IPS DF 4.7 (cell line): Measurements from ENCODE around the gene CATSPERZ.

ENCODE experiments used
- DNase-seq: peaks from one replicate; pipeline ENCODE4 v3.0.0-alpha.2; 2013; ENCODE audit warnings: low spot score; ENCODE audit errors: extremely low read depth

Gene CATSPERZ, protein sequence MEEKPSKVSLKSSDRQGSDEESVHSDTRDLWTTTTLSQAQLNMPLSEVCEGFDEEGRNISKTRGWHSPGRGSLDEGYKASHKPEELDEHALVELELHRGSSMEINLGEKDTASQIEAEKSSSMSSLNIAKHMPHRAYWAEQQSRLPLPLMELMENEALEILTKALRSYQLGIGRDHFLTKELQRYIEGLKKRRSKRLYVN

DNA sequence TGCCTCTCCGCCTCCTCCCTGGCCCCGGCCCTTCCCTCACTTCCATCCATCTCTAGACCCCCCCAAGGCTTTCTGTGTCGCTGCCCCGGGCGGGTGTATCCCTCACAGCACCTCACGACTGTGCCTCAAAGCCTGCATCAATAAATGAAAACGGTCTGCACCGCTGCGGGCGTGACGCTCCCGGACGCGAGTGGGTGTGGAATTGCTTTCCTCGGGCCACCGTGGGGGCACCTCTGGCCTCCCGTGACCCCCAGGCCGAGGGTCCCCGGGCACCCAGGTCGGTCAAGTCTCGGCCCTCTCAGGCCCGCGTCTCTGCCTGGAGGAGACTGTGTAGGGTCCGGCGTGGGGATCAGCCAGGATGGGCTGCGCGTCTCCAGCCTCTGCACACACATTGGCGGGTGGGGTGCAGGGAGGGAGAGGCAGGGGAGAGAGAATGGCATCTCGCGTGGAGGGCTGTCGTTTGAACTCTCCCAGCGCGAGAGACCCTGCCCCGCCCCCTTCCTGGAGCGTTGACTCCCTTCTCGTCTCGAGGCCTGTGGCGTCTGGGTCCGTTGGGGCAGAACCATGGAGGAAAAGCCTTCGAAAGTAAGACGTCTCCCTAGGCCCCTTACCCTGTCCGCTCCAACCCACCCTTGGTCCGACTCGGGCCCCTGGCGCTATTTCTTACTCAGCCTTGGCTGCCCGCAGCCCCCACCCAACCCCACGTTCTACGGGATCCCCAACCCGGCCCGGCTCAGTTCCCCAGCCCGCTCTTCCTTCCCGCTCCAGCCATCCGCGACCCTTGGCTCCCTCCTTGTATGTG lies at the start of gene CATSPERZ:
Gene CATSPERZ, plus strand, starts transcription at position 512 of the 802 bp plus-strand sequence. Its CDS starts 53 bp downstream, at position 565.
- DNase-seq = no peak

- no peak for DNase-seq
These were observed 49.6 kb upstream of the CATSPERZ start for GRCh38 chr11:64250415-64251015.

DNA sequence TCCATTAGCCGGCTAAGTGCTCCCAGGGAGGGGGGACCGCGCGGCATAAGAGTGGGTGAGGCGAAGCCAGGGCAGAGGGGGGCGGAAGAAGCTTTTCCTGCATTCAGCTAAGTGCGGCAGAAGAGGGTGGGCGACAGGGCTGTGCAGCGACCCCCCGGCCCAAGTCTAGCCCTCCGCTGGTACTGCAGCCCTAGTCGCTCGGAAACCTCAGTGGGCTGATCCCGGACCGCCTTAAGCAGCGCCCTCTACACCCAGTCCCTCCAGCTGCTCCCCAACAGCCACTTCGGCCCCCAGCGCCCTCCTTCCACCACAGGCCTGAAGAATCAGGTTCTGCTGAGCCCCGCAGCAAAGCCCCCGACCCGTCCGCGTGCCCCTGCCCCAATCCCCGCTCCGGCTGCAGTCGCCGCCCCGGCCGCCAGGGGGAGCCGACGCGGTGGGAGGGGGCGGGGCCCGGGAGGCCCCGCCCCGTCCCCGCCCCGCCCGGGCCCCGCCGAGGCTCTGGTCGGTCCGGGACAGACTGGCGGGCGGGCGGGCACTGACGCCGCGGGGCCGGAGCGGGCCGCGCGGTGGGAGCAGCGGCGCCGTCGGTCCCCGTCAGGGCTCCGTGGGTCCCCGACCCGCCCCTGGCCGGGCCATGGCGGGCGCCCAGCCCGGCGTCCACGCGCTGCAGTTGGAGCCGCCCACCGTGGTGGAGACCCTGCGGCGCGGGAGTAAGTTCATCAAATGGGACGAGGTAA lies 49.0 kb upstream of the CATSPERZ start, which contains the start of gene PLCB3:
Gene PLCB3, plus strand, starts transcription at position 515 of the 737 bp plus-strand sequence. Its CDS starts 120 bp downstream, at position 635.
- DNase-seq = no peak

DNA sequence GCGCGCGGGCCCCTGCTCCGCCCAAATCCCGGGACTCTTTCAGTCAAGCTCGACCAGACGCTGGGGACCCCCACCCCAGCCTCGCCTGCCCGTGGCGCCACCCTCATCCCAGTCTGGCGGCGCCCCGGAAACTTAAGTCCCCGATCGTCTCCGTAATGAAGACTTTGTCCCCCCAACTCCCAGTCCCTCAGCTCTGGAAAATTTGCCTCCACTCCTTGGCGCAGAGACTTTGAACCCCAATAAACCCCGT lies 48.5 kb upstream of the CATSPERZ start:
- DNase-seq = no peak

- no peak for DNase-seq
These were observed 47.9 kb upstream of the CATSPERZ start for GRCh38 chr11:64252003-64252872.

- DNase-seq = no peak
These were observed 47.1 kb upstream of the CATSPERZ start for GRCh38 chr11:64253043-64253442.

DNA sequence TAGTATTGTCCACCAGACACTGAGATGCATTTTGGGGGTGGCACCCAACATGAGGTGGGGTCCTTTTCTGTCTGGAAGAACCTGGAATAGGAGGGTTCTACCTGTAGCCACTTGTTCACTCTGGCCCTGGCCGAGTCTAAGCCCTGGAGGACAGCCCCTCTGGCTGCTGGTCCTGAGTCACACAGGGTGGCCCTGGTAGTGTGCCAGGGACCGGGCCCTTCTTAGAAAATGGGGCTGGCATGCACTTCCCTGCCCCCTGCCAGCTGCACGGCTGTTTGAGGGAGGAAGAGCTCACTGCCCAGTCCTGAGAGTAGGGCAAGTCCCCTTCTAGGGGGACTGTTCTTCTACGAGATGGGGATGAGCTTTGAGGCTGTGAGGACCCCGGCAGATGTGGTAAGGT lies 46.7 kb upstream of the CATSPERZ start:
- DNase-seq = no peak

DNA sequence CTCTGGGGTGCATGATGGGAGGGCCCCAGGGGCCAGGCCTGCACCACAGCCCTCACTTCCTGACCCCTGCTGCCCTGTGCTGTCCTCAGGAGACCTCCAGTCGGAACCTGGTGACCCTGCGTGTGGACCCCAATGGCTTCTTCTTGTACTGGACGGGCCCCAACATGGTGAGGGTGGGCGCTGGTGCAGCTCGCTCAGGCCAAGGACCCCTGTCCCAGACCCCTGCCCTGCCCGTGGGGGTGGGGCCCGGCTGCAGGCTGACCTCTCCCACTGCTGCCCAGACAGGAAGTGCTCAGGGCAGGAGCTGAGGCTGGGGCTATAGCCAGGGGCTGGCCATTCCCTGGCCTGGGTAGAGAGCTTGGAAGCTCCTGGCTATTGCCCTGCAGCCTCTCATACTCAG lies 45.8 kb upstream of the CATSPERZ start:
- no peak for DNase-seq

DNA sequence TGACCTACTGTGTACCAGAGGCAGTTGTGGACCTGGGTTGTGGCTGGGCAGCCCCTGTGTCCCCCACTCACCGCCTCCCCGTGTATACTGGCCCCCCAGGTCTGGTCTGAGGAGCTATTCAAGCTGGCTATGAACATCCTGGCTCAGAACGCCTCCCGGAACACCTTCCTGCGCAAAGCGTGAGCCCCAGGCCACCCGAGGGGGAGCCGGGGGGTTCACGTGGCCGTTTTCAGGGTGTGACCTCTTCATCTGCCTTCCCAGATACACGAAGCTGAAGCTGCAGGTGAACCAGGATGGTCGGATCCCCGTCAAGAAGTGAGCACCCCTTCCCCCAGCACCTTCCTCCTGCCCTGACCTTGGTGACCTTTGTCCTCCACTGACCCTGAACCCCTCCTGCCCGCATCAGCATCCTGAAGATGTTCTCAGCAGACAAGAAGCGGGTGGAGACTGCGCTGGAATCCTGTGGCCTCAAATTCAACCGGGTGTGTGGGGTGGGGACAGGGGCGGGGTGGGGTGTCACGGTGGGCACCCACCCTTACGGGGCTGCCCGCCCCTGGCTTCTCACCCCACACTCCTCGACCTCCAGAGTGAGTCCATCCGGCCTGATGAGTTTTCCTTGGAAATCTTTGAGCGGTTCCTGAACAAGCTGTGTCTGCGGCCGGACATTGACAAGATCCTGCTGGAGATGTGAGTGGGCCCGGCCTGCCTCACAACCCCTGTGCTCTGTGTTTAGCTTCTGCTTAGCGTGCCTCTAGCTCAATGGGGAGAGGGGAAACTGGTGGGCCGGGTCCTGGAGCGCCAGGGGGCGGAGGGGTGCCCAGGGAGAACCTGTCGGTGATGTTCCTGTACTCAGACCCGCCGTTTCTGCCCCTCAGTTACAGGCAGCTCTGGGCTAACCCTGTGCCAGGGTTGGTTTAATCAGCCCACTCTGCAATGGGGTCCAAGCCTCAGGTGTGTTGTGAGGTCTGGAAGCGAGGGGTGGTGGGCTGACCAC lies 44.7 kb upstream of the CATSPERZ start:
- no peak for DNase-seq

- no peak for DNase-seq
These were observed 43.9 kb upstream of the CATSPERZ start for GRCh38 chr11:64256300-64256699.

DNA sequence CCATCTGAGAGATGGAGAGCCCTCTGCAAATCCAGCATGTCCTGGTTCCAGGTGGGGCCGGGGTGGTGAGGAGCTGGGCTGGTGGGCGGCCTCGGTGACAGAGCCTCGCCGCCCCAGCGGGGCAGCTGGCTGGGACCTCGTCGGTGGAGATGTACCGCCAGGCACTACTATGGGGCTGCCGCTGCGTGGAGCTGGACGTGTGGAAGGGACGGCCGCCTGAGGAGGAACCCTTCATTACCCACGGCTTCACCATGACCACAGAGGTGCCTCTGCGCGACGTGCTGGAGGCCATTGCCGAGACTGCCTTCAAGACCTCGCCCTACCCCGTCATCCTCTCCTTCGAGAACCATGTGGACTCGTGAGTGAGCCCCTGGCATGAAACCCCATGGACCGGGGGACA lies 41.8 kb upstream of the CATSPERZ start:
- DNase-seq = no peak

DNA sequence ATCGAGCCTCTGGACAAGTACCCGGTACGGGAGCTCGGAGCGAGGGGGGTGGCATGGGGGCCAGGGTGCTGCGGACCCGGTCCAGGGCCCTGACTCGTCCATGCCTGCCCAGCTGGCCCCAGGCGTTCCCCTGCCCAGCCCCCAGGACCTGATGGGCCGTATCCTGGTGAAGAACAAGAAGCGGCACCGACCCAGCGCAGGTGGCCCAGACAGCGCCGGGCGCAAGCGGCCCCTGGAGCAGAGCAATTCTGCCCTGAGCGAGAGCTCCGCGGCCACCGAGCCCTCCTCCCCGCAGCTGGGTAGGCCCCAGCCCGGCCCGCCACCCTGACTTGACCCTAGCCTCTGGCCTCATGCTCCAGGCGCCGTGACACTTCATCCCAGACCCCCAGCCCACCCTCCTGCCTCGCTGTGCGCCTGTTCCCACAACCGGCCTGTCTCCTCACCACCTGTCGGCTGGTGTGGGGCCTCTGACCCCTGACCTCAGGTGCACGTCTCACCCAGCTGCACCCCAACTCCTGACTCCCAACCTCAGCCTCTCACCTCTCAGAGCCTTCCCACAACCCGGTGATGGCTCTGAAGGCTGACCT lies 41.1 kb upstream of the CATSPERZ start:
- DNase-seq = no peak

DNA sequence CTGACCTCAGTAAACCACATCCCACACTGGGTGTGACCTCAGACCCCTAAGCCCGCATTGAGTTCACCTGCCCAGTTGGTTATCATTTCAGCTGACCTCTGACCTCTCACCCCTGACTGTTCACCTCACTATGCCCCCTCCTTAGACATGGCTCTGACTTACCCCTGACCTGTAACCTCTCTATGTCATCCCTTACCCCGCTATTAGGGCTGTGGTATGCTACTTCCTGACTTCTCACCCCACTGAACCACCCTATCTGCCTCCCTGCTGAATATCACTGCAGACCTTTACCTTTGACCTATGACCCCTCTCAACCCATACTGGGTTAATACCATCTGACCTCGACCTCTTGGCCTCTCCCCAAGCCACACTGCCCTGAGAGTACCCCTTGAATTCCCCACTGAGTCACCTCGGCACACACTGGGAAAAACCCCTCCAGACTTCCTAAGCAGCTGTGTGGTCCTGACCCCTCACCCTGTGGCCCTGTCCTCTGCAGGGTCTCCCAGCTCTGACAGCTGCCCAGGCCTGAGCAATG lies 40.6 kb upstream of the CATSPERZ start:
- DNase-seq = no peak

DNA sequence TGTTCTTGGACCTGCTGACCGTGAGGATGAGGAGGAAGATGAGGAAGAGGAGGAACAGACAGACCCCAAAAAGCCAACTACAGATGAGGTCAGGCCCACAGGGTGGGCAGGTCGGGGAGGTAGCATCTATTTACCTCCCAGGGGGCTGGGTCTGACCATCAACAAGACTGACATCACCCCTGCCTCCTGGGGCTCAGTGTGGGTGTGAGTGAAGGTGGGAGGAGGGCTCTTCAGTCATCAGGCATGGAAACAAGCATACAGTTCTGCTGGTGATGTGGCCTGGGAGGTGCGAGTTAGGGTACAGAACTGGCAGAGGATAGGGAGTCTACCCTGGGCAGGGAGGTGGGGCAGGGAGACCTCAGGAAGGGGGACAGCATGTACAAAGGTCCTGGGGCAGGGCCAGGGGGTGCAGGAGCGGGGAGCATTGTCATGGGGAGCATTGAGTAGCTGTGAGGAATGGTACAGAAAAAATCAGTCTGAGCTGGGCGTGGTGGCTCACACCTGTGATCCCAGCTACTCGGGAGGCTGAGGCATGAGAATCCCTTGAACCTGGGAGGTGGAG lies 39.9 kb upstream of the CATSPERZ start:
- no peak for DNase-seq

DNA sequence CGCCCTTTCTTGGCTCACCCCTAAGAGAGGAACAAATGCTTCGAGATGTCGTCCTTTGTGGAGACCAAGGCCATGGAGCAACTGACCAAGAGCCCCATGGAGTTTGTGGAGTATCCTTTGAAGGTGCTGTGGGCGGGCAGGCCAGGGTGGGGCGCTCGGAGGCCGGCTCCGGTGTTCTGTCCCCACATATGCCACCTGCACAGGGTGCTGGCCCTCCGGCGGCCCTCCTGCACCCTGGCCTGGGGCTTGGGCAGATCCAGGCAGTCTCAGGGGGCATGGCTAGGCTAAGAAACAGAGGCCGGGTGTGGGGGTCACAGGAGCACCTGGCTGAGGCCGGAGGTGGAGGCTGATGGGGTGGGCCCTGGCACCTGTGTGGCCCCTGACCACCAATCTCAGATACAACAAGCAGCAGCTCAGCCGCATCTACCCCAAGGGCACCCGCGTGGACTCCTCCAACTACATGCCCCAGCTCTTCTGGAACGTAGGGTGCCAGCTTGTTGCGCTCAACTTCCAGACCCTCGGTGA lies 38.5 kb upstream of the CATSPERZ start:
- DNase-seq = no peak

DNA sequence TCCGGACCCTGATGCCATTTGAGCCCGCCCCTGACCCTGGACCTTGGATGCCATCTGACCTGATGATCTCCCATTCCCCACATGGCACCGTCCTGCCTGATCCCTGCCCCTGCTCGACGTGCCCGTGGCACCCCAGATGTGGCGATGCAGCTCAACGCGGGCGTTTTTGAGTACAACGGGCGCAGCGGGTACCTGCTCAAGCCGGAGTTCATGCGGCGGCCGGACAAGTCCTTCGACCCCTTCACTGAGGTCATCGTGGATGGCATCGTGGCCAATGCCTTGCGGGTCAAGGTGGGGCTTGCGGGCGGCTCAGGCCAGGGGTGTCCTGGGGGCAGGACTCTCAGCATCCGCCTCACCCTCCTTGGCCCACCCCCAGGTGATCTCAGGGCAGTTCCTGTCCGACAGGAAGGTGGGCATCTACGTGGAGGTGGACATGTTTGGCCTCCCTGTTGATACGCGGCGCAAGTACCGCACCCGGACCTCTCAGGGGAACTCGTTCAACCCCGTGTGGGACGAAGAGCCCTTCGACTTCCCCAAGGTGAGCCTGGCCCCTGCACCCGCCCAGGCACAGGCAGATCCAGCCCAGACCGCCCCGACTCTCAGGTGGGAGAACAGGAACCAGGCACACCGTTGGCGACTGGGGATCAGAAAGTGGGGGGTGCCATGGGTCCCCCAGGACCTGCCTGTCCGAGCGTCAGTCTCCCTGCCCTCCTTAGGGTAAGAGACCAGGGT lies 37.7 kb upstream of the CATSPERZ start:
- DNase-seq = no peak

- DNase-seq = no peak
These were observed 36.9 kb upstream of the CATSPERZ start for GRCh38 chr11:64263021-64263946.
